ENCODE results near the gene TTC8.

DNA sequence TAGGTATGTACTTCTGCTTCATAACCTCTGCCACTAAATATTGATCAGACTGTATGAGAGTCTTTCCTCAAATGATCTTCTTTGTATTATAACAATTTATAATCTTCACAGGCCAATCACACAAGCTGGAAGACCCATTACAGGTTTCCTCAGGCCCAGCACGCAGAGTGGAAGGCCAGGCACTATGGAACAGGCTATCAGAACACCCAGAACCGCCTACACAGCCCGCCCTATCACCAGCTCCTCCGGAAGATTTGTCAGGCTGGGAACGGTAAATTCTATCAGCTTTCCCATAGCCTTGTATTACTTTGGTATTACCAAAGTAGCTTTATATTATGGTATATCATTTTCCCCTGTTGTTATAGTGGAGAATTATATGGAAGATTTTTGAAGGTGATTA, 16.5 kb downstream of the TTC8 start:
- TF ChIP-seq GATA3 (IDR thresholded peaks at IDR 0.05; ENCODE audit: low read depth, low read length) (no peak), GATA2 (IDR thresholded peaks at IDR 0.05; ENCODE audit: low read depth, low read length) (no peak)
